ENCODE measurements around the gene CXCL10.

DNA sequence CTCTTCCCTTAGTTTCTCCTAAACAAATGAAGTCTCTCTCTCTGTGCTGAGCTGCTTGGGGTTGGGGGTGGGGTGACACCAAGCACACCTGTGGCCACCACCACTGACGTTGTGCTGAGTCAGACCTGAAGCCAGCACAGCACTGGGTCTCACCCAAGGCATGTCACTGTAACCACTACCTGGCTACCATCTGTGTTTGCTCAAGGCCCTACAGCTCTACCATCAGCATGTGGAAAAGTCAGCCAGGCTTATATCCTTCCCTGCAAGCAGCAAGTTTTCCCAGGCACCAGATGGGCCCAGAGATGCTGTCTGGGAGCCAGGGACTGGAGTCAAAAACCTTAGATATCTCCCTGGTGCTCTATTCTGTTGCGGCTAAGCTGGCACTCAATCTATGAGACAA lies 6.9 kb downstream of the CXCL10 start:
- TF ChIP-seq, protein P1, sequence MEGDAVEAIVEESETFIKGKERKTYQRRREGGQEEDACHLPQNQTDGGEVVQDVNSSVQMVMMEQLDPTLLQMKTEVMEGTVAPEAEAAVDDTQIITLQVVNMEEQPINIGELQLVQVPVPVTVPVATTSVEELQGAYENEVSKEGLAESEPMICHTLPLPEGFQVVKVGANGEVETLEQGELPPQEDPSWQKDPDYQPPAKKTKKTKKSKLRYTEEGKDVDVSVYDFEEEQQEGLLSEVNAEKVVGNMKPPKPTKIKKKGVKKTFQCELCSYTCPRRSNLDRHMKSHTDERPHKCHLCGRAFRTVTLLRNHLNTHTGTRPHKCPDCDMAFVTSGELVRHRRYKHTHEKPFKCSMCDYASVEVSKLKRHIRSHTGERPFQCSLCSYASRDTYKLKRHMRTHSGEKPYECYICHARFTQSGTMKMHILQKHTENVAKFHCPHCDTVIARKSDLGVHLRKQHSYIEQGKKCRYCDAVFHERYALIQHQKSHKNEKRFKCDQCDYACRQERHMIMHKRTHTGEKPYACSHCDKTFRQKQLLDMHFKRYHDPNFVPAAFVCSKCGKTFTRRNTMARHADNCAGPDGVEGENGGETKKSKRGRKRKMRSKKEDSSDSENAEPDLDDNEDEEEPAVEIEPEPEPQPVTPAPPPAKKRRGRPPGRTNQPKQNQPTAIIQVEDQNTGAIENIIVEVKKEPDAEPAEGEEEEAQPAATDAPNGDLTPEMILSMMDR (IDR thresholded peaks at IDR 0.05 in 2 of 3, conservative IDR thresholded peaks at IDR 0.05 in 1 of 3; ENCODE audit: control insufficient read depth in 2 of 3, extremely low read depth in 1 of 3, insufficient read depth in 1 of 3, low read depth in 3 of 3, low read length in 3 of 3), result no peak
- TF ChIP-seq TAF1 (IDR thresholded peaks at IDR 0.05; ENCODE audit: borderline replicate concordance, low read depth, low read length) (no peak), FOS (IDR thresholded peaks at IDR 0.05; ENCODE audit: borderline replicate concordance, extremely low read depth, insufficient read length) (no peak), CBX5 (IDR thresholded peaks at IDR 0.05; ENCODE audit: low read depth) (no peak), CREB1 (IDR thresholded peaks at IDR 0.05; ENCODE audit: low read depth) (peak; percentile 82), BHLHE40 (IDR thresholded peaks at IDR 0.05; ENCODE audit: borderline replicate concordance in 1 of 2, low read depth in 2 of 2, low read length in 1 of 2) (peak in 1 of 2 experiments; percentile 37; a peak in 2 of 4 replicates), SREBF2 (IDR thresholded peaks at IDR 0.05; ENCODE audit: low read length) (no peak)
- TF ChIP-seq, protein P2, sequence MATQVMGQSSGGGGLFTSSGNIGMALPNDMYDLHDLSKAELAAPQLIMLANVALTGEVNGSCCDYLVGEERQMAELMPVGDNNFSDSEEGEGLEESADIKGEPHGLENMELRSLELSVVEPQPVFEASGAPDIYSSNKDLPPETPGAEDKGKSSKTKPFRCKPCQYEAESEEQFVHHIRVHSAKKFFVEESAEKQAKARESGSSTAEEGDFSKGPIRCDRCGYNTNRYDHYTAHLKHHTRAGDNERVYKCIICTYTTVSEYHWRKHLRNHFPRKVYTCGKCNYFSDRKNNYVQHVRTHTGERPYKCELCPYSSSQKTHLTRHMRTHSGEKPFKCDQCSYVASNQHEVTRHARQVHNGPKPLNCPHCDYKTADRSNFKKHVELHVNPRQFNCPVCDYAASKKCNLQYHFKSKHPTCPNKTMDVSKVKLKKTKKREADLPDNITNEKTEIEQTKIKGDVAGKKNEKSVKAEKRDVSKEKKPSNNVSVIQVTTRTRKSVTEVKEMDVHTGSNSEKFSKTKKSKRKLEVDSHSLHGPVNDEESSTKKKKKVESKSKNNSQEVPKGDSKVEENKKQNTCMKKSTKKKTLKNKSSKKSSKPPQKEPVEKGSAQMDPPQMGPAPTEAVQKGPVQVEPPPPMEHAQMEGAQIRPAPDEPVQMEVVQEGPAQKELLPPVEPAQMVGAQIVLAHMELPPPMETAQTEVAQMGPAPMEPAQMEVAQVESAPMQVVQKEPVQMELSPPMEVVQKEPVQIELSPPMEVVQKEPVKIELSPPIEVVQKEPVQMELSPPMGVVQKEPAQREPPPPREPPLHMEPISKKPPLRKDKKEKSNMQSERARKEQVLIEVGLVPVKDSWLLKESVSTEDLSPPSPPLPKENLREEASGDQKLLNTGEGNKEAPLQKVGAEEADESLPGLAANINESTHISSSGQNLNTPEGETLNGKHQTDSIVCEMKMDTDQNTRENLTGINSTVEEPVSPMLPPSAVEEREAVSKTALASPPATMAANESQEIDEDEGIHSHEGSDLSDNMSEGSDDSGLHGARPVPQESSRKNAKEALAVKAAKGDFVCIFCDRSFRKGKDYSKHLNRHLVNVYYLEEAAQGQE (IDR thresholded peaks at IDR 0.05; ENCODE audit: low read depth, low read length), result no peak

Measured in GM12878 (cell line).